Measurements from ENCODE around the gene PBX1.
A peak's percentile ranks its signal among the peaks of the same experiment; 100 is the strongest.
"Not testable (repeated sequence)": the region's sequence is repeated elsewhere in the genome, so short reads cannot be mapped to it uniquely, and the experiment has no call there.

Gene PBX1

GRCh38 chr1:164558461-164559341, at the start of gene PBX1:
PBX1 (plus strand) TSS chr1:164559184.
- DNase-seq = peak; percentile 98

- no peak for DNase-seq
Measured at GRCh38 chr1:164510435-164510834, 48.5 kb upstream of the PBX1 start.

GRCh38 chr1:164511001-164511705, 47.8 kb upstream of the PBX1 start:
- DNase-seq = no peak

- DNase-seq = no peak
Measured at GRCh38 chr1:164515231-164515630, 43.8 kb upstream of the PBX1 start.

- DNase-seq = peak; percentile 4
Measured at GRCh38 chr1:164515711-164516331, 43.2 kb upstream of the PBX1 start.

GRCh38 chr1:164516591-164516990, 42.4 kb upstream of the PBX1 start:
- DNase-seq = no peak

- DNase-seq = no peak
Measured at GRCh38 chr1:164518692-164519332, 40.2 kb upstream of the PBX1 start.

- DNase-seq = no peak
Measured at GRCh38 chr1:164519426-164519825, 39.6 kb upstream of the PBX1 start.

GRCh38 chr1:164524810-164525209, 34.2 kb upstream of the PBX1 start:
- no peak for DNase-seq

- DNase-seq = no peak
Measured at GRCh38 chr1:164534863-164535610, 23.9 kb upstream of the PBX1 start.

- not testable (repeated sequence) for DNase-seq
Measured at GRCh38 chr1:164552463-164552988, 6.5 kb upstream of the PBX1 start.

GRCh38 chr1:164557270-164557669, 1.7 kb upstream of the PBX1 start:
- no peak for DNase-seq

- DNase-seq = no peak
Measured at GRCh38 chr1:164559342-164560051, 513 bp downstream of the PBX1 start.

- DNase-seq = no peak
Measured at GRCh38 chr1:164560121-164560541, 1.1 kb downstream of the PBX1 start.

- DNase-seq = no peak
Measured at GRCh38 chr1:164560556-164560955, 1.6 kb downstream of the PBX1 start.

- no peak for DNase-seq
Measured at GRCh38 chr1:164561007-164561406, 2.0 kb downstream of the PBX1 start.

- no peak for DNase-seq
Measured at GRCh38 chr1:164561472-164561871, 2.5 kb downstream of the PBX1 start.

GRCh38 chr1:164562061-164562460, 3.1 kb downstream of the PBX1 start:
- no peak for DNase-seq

GRCh38 chr1:164562511-164562910, 3.5 kb downstream of the PBX1 start:
- DNase-seq = no peak

GRCh38 chr1:164562947-164563520, 4.0 kb downstream of the PBX1 start:
- DNase-seq = no peak

GRCh38 chr1:164563721-164564360, 4.9 kb downstream of the PBX1 start:
- DNase-seq = no peak
